Measurements from ENCODE around the gene GABRB1. TPM values are rescaled to one million over a fixed set of nuclear protein-coding genes. Genes with fewer than 3 reads are reported as not detected.
"Not testable (repeated sequence)": the region's sequence is repeated elsewhere in the genome, so short reads cannot be mapped to it uniquely, and the experiment has no call there.

Gene GABRB1
- total RNA-seq, 1 donor from 2014 or later = not detected

DNA sequence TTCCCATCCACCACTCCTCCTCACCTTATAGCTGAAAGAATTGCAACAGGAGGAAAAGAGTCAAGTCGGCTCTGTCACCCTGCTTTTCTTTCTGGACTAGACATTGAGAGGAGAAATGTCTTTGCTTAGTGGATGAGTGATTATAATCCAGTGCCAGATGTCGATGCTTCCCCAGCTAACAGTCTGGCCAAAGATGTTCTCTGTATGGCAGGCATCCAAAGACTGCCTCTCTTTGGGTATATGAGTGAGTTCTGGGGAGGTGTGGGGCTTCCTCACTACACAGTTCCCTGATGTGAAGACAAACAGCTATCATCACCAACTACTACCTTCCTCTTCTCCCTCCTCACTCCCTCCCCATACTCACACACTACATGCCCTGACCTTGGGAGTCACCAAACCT is 341.2 kb downstream of the GABRB1 start:
- intact Hi-C loops (cut with DNase I) = no loop called here
- Histone ChIP-seq H3K4me3 (no peak overlapping the region), H3K4me1 (no peaks in the 10 kb centered on the region), H3K9me3 (no peaks in the 10 kb centered on the region), H3K27ac (no peak overlapping the region), H3K36me3 (no peaks in the 10 kb centered on the region), H3K27me3 (no peaks in the 10 kb centered on the region)
- no peak for DNase-seq (ENCODE audit: extremely low spot score in 2 of 2)
- TF ChIP-seq POLR2AphosphoS5 (IDR thresholded peaks at IDR 0.05; ENCODE audit: insufficient read depth in 1 of 2, low read depth in 1 of 2) = no peak

DNA sequence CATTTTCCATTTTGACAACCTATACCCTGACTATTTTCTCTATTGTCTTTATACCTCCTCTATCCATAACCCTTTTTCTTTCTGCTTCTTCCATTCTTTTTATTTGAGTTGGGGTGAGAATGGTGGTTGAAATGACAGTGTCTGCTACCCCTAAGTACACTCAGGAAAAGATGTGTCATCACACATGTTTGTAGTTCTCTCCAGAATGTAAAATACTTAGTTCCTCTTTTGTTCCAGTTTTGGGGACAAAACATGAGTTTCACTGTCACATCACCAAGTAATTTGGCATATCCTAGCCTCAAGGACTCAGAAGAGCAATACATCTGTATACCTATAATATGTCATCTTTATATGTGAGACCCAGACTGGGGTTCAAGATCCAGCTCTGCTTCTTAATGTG is 341.8 kb downstream of the GABRB1 start:
- Histone ChIP-seq H3K4me1 (no peaks in the 10 kb centered on the region), H3K36me3 (no peaks in the 10 kb centered on the region), H3K9me3 (no peaks in the 10 kb centered on the region), H3K27ac (no peak overlapping the region), H3K4me3 (no peak overlapping the region), H3K27me3 (no peaks in the 10 kb centered on the region)
- DNase-seq (ENCODE audit: extremely low spot score in 2 of 2) = no peak
- intact Hi-C loops (cut with DNase I) = no loop called here
- no peak for TF ChIP-seq POLR2A (IDR thresholded peaks at IDR 0.05)
- TF ChIP-seq POLR2AphosphoS5 (IDR thresholded peaks at IDR 0.05; ENCODE audit: insufficient read depth in 1 of 2, low read depth in 1 of 2) = no peak
- TF ChIP-seq, protein P1, sequence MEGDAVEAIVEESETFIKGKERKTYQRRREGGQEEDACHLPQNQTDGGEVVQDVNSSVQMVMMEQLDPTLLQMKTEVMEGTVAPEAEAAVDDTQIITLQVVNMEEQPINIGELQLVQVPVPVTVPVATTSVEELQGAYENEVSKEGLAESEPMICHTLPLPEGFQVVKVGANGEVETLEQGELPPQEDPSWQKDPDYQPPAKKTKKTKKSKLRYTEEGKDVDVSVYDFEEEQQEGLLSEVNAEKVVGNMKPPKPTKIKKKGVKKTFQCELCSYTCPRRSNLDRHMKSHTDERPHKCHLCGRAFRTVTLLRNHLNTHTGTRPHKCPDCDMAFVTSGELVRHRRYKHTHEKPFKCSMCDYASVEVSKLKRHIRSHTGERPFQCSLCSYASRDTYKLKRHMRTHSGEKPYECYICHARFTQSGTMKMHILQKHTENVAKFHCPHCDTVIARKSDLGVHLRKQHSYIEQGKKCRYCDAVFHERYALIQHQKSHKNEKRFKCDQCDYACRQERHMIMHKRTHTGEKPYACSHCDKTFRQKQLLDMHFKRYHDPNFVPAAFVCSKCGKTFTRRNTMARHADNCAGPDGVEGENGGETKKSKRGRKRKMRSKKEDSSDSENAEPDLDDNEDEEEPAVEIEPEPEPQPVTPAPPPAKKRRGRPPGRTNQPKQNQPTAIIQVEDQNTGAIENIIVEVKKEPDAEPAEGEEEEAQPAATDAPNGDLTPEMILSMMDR (IDR thresholded peaks at IDR 0.05) = no peak

DNA sequence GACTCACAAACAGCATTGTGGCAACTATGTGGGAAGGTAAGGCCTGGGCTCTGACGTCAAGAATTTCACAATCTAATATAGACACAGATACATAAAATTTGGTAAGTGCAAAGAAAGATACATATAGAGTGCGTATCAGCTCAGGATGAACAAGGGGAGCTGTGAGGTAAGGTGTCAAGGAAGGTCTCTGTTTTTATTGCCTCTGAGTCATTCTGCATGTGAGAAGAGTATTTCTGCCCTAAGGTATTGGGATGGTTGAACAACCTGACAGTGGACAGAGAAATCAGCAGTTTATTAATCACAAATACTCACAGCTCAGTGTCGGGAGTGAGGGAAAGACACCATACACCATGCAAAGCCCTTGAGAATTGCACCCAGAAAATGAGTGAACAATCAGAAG is 342.3 kb downstream of the GABRB1 start:
- TF ChIP-seq POLR2A (IDR thresholded peaks at IDR 0.05) (no peak), POLR2AphosphoS5 (IDR thresholded peaks at IDR 0.05; ENCODE audit: insufficient read depth in 1 of 2, low read depth in 1 of 2) (no peak)
- TF ChIP-seq, protein P1 (IDR thresholded peaks at IDR 0.05) = no peak
- intact Hi-C loops (cut with DNase I) = no loop called here
- Histone ChIP-seq H3K4me3 (no peak overlapping the region), H3K4me1 (no peaks in the 10 kb centered on the region), H3K36me3 (no peaks in the 10 kb centered on the region), H3K27me3 (no peaks in the 10 kb centered on the region), H3K27ac (no peak overlapping the region), H3K9me3 (no peaks in the 10 kb centered on the region)
- no peak for DNase-seq (ENCODE audit: extremely low spot score in 2 of 2)

DNA sequence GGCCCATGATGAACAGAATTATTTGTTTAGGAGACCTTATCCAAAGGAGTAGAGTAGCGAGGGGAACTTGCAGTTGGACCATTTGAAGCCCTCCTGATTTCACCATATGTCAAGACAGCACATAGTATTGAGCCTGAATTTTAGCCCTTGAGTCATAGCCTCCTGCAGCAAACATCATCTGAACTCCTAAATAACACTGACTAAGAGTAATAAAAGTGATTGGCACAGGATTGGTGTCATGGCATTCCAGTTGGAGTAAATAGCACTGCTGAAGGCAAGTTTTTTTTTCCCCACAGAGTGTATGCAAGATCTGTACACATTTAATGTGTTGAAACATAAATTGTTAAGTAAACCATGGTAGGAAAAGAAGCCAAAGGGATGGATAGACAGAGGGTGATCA is 343.1 kb downstream of the GABRB1 start:
- DNase-seq (ENCODE audit: extremely low spot score in 2 of 2) = no peak
- Histone ChIP-seq H3K27ac (no peak overlapping the region), H3K4me1 (no peaks in the 10 kb centered on the region), H3K4me3 (no peak overlapping the region), H3K36me3 (no peaks in the 10 kb centered on the region), H3K9me3 (no peaks in the 10 kb centered on the region), H3K27me3 (no peaks in the 10 kb centered on the region)
- intact Hi-C loops (cut with DNase I) = no loop called here
- no peak for TF ChIP-seq POLR2AphosphoS5 (IDR thresholded peaks at IDR 0.05; ENCODE audit: insufficient read depth in 1 of 2, low read depth in 1 of 2)
- TF ChIP-seq POLR2A (IDR thresholded peaks at IDR 0.05) = no peak
- TF ChIP-seq, protein P1 (IDR thresholded peaks at IDR 0.05) = no peak

DNA sequence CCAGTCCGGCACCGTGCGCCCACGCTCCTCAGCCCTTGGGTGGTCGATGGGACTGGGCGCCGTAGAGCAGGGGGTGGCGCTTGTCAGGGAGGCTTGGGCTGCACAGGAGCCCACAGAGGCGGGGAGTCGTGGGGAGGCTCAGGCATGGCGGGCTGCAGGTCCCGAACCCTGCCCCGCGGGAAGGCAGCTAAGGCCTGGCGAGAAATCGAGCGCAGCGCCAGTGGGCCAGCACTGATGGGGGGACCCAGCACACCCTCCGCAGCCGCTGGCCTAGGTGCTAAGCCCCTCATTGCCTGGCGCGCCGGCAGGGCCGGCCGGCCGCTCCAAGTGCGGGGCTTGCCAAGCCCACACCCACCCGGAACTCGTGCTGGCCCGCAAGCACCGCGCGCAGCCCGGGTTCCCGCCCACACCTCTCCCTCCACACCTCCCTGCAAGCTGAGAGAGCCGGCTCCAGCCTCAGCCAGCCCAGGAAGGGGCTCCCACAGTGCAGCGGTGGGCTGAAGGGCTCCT is 346.7 kb downstream of the GABRB1 start:
- H3K4me3 ChIP-seq; H3K27ac ChIP-seq; H3K36me3 ChIP-seq; H3K27me3 ChIP-seq; H3K9me3 ChIP-seq; H3K4me1 ChIP-seq; DNase-seq (ENCODE audit: extremely low spot score in 2 of 2); intact Hi-C loops (cut with DNase I): not testable (repeated sequence)

DNA sequence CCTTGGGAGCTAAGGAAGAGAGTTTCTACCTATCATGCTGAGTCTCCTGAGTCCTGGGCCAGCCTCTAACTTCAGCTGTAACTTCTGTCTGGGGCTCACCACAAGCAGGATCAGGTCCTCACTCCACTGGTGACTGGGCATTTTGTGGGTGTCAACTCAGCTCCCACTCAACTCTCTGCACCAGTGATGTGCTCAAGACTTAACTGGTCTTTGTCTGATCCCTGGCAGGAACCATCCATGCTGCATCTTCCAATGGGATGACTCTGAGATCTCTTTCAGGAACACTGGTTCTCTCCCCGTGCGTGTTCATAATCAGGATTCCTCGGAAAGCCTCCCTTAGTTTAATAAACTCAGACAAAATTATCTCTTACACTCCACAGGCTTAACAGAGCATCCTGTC is 349.8 kb downstream of the GABRB1 start:
- no peaks in the 10 kb centered on the region for H3K9me3 ChIP-seq
- no peaks in the 10 kb centered on the region for H3K27me3 ChIP-seq
- no peak overlapping the region for H3K27ac ChIP-seq
- intact Hi-C loops (cut with DNase I) = no loop called here
- H3K4me3 ChIP-seq = no peak overlapping the region
- no peaks in the 10 kb centered on the region for H3K4me1 ChIP-seq
- DNase-seq (ENCODE audit: extremely low spot score in 2 of 2) = no peak
- TF ChIP-seq POLR2AphosphoS5 (IDR thresholded peaks at IDR 0.05; ENCODE audit: insufficient read depth in 1 of 2, low read depth in 1 of 2) = no peak
- TF ChIP-seq, protein P1 (IDR thresholded peaks at IDR 0.05) = no peak
- TF ChIP-seq POLR2A (IDR thresholded peaks at IDR 0.05) = no peak
- H3K36me3 ChIP-seq = no peaks in the 10 kb centered on the region

Data from vagina (tissue), 2 donors.